ENCODE measurements around the gene NDC80.

Gene NDC80

DNA sequence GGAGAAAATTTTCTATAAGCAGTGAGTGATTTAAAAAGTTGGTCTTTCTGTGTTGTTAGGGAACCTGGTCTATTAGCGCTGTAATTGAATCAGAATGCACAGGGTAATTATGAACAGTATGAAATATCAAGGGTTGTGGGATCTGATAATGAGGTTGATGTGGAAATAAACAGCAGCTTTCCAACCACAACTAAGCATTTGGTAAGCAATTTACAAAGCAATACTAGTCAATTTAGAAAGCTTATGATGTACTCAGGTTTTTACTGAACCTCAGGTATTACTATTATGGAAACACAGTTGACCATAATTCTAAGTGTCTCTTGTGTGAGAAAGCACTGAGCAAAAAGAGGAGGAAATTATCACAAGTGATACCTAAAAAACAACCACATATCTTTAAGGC, 73.2 kb downstream of the NDC80 start:
- no peak overlapping the region for H3K27ac ChIP-seq (ENCODE audit: low read length)
- H3K9ac ChIP-seq (ENCODE audit: low read length): no peak overlapping the region
- H2AFZ ChIP-seq (ENCODE audit: low read length): no peak overlapping the region
- H3K4me2 ChIP-seq (ENCODE audit: low read depth, low read length): no peak overlapping the region
- no peaks in the 10 kb centered on the region for H4K20me1 ChIP-seq (ENCODE audit: insufficient read depth, low read length)
- TF ChIP-seq CTCF (IDR thresholded peaks at IDR 0.05; ENCODE audit: low read length) (no peak), EZH2phosphoT487 (IDR thresholded peaks at IDR 0.05; ENCODE audit: low read length) (no peak), EZH2 (optimal IDR thresholded peaks at IDR 0.05; ENCODE audit: low read depth, low read length) (no peak)
- peaks cover 30% of the 10 kb centered on the region for H3F3A ChIP-seq (ENCODE audit: insufficient read depth, low read length)
- no peaks in the 10 kb centered on the region for H3K36me3 ChIP-seq (replicated peaks; ENCODE audit: insufficient read depth, low read length)
- no peaks in the 10 kb centered on the region for H3K27me3 ChIP-seq (replicated peaks; ENCODE audit: insufficient read depth, low read length)
- H3K4me3 ChIP-seq (ENCODE audit: low read length): no peak overlapping the region
- H3K79me2 ChIP-seq (ENCODE audit: low read length): no peaks in the 10 kb centered on the region
- DNase-seq: no peak
- no peaks in the 10 kb centered on the region for H3K9me2 ChIP-seq (replicated peaks; ENCODE audit: insufficient read depth, low read length)
- peaks cover 30% of the 10 kb centered on the region for H3K4me1 ChIP-seq (ENCODE audit: low read length)
- H3K9me3 ChIP-seq (replicated peaks; ENCODE audit: insufficient read depth, low read length): no peaks in the 10 kb centered on the region

DNA sequence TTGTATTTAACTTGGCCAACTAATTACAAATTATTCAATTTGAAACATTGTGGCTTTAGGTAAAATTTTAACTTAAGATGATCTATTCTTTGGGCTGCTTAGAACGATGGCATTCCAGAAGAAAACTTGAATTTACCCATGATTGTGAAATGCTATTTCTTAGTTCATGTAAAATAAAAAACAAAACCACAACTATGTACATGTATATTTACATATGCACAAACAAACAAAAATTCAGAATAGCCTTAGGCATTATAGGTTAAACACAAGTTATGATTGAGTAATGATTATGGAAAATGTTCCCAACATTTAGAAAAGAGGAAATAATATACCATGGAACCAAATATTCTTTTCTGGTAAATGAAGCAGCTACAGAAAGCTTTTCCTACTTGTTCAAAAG, 80.6 kb downstream of the NDC80 start:
- Histone ChIP-seq H3K36me3 (replicated peaks; ENCODE audit: insufficient read depth, low read length) (no peaks in the 10 kb centered on the region), H4K20me1 (ENCODE audit: insufficient read depth, low read length) (no peaks in the 10 kb centered on the region), H3K27ac (ENCODE audit: low read length) (no peak overlapping the region), H3F3A (ENCODE audit: insufficient read depth, low read length) (peaks cover 10% of the 10 kb centered on the region), H3K79me2 (ENCODE audit: low read length) (peaks cover 11% of the 10 kb centered on the region), H3K27me3 (replicated peaks; ENCODE audit: insufficient read depth, low read length) (no peaks in the 10 kb centered on the region), H2AFZ (ENCODE audit: low read length) (no peak overlapping the region), H3K9me2 (replicated peaks; ENCODE audit: insufficient read depth, low read length) (no peaks in the 10 kb centered on the region), H3K4me3 (ENCODE audit: low read length) (no peak overlapping the region), H3K4me1 (ENCODE audit: low read length) (peaks cover 7% of the 10 kb centered on the region; the same call in 1 of the 2 replicates), H3K9me3 (replicated peaks; ENCODE audit: insufficient read depth, low read length) (no peaks in the 10 kb centered on the region), H3K4me2 (ENCODE audit: low read depth, low read length) (no peak overlapping the region), H3K9ac (ENCODE audit: low read length) (no peak overlapping the region)
- DNase-seq: no peak
- TF ChIP-seq EZH2 (optimal IDR thresholded peaks at IDR 0.05; ENCODE audit: low read depth, low read length) (no peak), EZH2phosphoT487 (IDR thresholded peaks at IDR 0.05; ENCODE audit: low read length) (no peak), CTCF (IDR thresholded peaks at IDR 0.05; ENCODE audit: low read length) (no peak)

DNA sequence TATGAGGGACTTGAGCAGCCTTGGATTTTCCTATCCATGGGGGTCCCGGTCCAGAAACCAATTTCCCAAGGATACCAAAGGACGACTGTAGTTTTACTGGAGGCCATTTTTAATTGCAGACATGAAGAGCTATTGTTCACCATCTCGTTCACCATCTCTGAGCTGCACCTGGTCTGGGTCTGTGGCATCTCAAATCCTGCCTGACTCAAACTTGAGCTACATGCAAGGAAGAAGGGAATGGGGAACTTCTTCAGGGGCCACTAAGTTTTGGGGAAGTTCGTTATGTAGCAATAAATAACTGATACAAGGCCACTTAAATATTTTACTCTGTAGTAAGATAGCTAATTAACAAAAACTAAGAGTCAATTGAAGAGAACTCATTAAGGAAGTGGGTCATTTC, 82.1 kb downstream of the NDC80 start:
- no peak overlapping the region for H3K4me2 ChIP-seq (ENCODE audit: low read depth, low read length)
- H3F3A ChIP-seq (ENCODE audit: insufficient read depth, low read length): peaks cover 10% of the 10 kb centered on the region
- H3K9me3 ChIP-seq (replicated peaks; ENCODE audit: insufficient read depth, low read length): no peaks in the 10 kb centered on the region
- no peak overlapping the region for H2AFZ ChIP-seq (ENCODE audit: low read length)
- DNase-seq: no peak
- H3K9ac ChIP-seq (ENCODE audit: low read length): no peak overlapping the region
- TF ChIP-seq EZH2phosphoT487 (IDR thresholded peaks at IDR 0.05; ENCODE audit: low read length): no peak
- TF ChIP-seq EZH2 (optimal IDR thresholded peaks at IDR 0.05; ENCODE audit: low read depth, low read length): no peak
- H3K79me2 ChIP-seq (ENCODE audit: low read length): peaks cover 26% of the 10 kb centered on the region
- H4K20me1 ChIP-seq (ENCODE audit: insufficient read depth, low read length): peaks cover 9% of the 10 kb centered on the region; the same call in 1 of the 2 replicates
- no peak overlapping the region for H3K4me3 ChIP-seq (ENCODE audit: low read length)
- H3K27ac ChIP-seq (ENCODE audit: low read length): no peak overlapping the region
- no peaks in the 10 kb centered on the region; the same call in 1 of the 2 replicates for H3K36me3 ChIP-seq (replicated peaks; ENCODE audit: insufficient read depth, low read length)
- peaks cover 10% of the 10 kb centered on the region; the same call in 1 of the 2 replicates for H3K4me1 ChIP-seq (ENCODE audit: low read length)
- no peaks in the 10 kb centered on the region for H3K9me2 ChIP-seq (replicated peaks; ENCODE audit: insufficient read depth, low read length)
- no peaks in the 10 kb centered on the region for H3K27me3 ChIP-seq (replicated peaks; ENCODE audit: insufficient read depth, low read length)

DNA sequence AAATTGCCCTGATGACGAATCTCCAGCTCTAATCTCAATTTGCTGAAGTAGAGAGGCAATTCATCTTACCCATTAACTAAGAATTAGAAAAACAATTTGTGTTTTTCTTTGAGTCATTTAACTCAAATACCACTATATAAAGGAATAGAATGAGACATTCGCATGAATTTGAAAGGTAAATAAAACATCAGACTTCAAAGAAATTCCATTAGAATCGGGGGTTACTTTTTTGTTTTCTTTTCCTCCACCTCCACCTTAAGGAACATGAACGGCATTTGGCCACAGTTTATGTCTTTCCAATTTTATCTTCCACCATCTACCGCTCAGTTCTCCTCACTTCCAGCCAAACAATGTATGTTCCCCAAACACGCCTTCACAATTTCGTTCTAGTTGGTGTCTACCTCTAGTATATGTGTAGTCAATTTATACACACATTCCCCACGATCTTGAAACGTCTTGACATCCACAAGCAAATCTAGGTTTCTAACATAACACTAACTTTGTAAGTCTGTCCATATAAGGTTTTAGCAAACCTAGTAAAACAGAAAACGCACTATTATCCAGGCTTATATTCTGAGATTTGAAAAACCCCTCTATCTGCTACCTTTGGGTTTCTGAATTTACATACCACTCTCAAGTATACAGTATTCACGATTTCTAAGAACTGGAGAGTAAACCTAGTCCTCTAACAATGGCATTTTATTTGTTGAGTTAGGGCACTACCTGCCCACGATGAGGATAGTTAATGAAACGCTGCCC, 83.0 kb downstream of the NDC80 start:
- no peak for TF ChIP-seq EZH2 (optimal IDR thresholded peaks at IDR 0.05; ENCODE audit: low read depth, low read length)
- TF ChIP-seq CTCF (IDR thresholded peaks at IDR 0.05; ENCODE audit: low read length): no peak
- TF ChIP-seq EZH2phosphoT487 (IDR thresholded peaks at IDR 0.05; ENCODE audit: low read length): no peak
- Histone ChIP-seq H3K4me1 (ENCODE audit: low read length) (peaks cover 11% of the 10 kb centered on the region; the same call in 1 of the 2 replicates), H3K4me2 (ENCODE audit: low read depth, low read length) (peak overlapping the region; percentile 81), H3K9me3 (replicated peaks; ENCODE audit: insufficient read depth, low read length) (no peaks in the 10 kb centered on the region), H3K27me3 (replicated peaks; ENCODE audit: insufficient read depth, low read length) (no peaks in the 10 kb centered on the region), H2AFZ (ENCODE audit: low read length) (peak overlapping the region; percentile 86), H3K79me2 (ENCODE audit: low read length) (peaks cover 35% of the 10 kb centered on the region), H3K9ac (ENCODE audit: low read length) (peak overlapping the region; percentile 98), H4K20me1 (ENCODE audit: insufficient read depth, low read length) (peaks cover 9% of the 10 kb centered on the region; the same call in 1 of the 2 replicates), H3K36me3 (replicated peaks; ENCODE audit: insufficient read depth, low read length) (no peaks in the 10 kb centered on the region; the same call in 1 of the 2 replicates), H3K9me2 (replicated peaks; ENCODE audit: insufficient read depth, low read length) (no peaks in the 10 kb centered on the region), H3F3A (ENCODE audit: insufficient read depth, low read length) (peaks cover 10% of the 10 kb centered on the region), H3K27ac (ENCODE audit: low read length) (no peak overlapping the region), H3K4me3 (ENCODE audit: low read length) (peak overlapping the region; percentile 84)
- DNase-seq: no peak
